ENCODE data around the gene CLIP3.

DNA sequence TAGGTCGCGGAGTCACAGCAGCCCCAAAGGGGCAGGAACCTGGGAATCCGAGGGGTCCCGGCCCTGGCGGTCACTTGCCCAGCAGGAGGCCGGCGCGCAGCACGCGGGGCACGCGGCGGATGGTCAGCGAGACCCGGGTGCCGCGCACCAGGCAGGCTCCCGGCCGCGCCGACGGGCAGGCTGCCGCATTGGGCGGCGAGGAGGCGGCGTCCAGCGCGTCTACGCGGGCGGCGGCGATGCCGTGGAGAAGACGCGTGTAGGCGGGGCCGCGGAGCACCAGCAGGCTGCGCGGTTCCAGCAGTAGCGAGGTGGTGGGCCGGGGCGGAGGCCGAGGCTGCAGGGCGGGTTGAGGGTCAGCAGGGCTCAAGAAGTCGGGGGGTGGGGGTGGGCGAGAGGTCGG lies 23.5 kb downstream of the CLIP3 start:
- no peak for TF ChIP-seq POLR2AphosphoS5 (IDR thresholded peaks at IDR 0.05)
- no peak for TF ChIP-seq CTCF (IDR thresholded peaks at IDR 0.05)
- no peak for TF ChIP-seq POLR2A (IDR thresholded peaks at IDR 0.05)
- TF ChIP-seq EP300 (IDR thresholded peaks at IDR 0.05) = no peak

Measured in suprapubic skin (tissue), 4 donors.